Muscle of leg (tissue), 11 donors: Measurements from ENCODE around the gene NAV3. TPM values are rescaled to one million over a fixed set of nuclear protein-coding genes. Genes with fewer than 3 reads are reported as not detected.

Source experiments
- DNase-seq: peaks from one replicate; pipeline ENCODE4 v3.0.0; 2013
- H3K27ac ChIP-seq: one replicate; pipeline ENCODE4 v1.5.1; 2013; ENCODE audit warnings: mild to moderate bottlenecking, low read length, control low read depth
- H3K27me3 ChIP-seq: one replicate; pipeline ENCODE4 v1.6.1; 2013; ENCODE audit warnings: low read length; ENCODE audit not compliant: control insufficient read depth, insufficient read depth
- H3K36me3 ChIP-seq: one replicate; pipeline ENCODE4 v1.6.1; 2013; ENCODE audit warnings: low read length; ENCODE audit not compliant: control insufficient read depth, insufficient read depth
- H3K4me1 ChIP-seq: one replicate; pipeline ENCODE4 v1.6.1; 2013; ENCODE audit warnings: low read length; ENCODE audit not compliant: control insufficient read depth, insufficient read depth
- H3K4me3 ChIP-seq: one replicate; pipeline ENCODE4 v1.5.1; 2013; ENCODE audit warnings: low read length, control low read depth
- H3K9me3 ChIP-seq: replicated peaks from 2 replicates; pipeline ENCODE4 v1.6.1; 2013; ENCODE audit warnings: low read depth, low read length; ENCODE audit not compliant: control insufficient read depth
- WGBS: methylation state at CpG from one replicate; pipeline ENCODE4 v1.1.5; 2013; ENCODE audit warnings: missing lambda C conversion rate; ENCODE audit not compliant: insufficient coverage; 5-methylcytosine and 5-hydroxymethylcytosine counted together
- polyA plus RNA-seq, 8 donors: library from polyadenylated mRNA; unstranded; fragments of 120-200 nt; gene quantifications; one replicate each; pipeline versions ENCODE4 v1.2.1 to v1.2.3, GENCODE V29; 2013; ENCODE audit warnings: inconsistent platforms in 1 of 8, low replicate concordance in 1 of 8; ENCODE audit not compliant: insufficient read length in 8 of 8, insufficient read depth in 1 of 8
- total RNA-seq: library from RNA; stranded (reverse); fragments of 120-200 nt; gene quantifications from one replicate; pipeline ENCODE4 v1.2.4, GENCODE V29; 2013

Gene NAV3
- total and polyA plus RNA-seq, 9 donors, result 10.8 to 34.6 (median 21.7) TPM

GRCh38 chr12:77841521-77841920 lies 10.8 kb downstream of the NAV3 start:
- Histone ChIP-seq H3K4me1 (peaks cover 3% of the 10 kb centered on the region), H3K27me3 (no peaks in the 10 kb centered on the region), H3K4me3 (no peak overlapping the region), H3K9me3 (no peaks in the 10 kb centered on the region), H3K36me3 (peaks cover 2% of the 10 kb centered on the region), H3K27ac (no peak overlapping the region)
- no peak for DNase-seq

DNA sequence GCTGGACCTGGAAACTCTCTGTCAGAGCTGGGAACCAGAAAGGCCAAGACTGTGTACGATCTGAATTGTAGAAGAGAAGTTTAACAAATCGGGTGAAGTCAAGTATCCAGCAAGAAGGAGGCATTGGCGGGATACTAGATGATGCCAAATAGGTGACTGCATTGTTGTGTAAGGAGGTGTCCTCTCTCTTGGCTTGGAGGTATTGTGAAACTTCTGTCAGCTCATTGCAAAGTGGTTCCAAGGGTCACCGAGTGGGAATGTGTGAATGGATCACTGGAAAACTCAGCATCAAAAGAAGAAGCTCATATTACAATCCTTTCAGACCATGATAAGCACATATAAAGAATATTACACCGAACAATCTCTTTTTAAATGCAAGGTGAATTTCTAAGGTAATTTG lies 11.7 kb downstream of the NAV3 start:
- DNase-seq, result no peak
- H3K27ac ChIP-seq, result no peak overlapping the region
- H3K9me3 ChIP-seq, result no peaks in the 10 kb centered on the region
- WGBS, result 81% methylated on average over 3 of the region's 5 CpGs
- no peak overlapping the region for H3K4me3 ChIP-seq
- H3K27me3 ChIP-seq, result no peaks in the 10 kb centered on the region
- H3K36me3 ChIP-seq, result peaks cover 2% of the 10 kb centered on the region
- H3K4me1 ChIP-seq, result peaks cover 3% of the 10 kb centered on the region

- H3K36me3 ChIP-seq, result peaks cover 2% of the 10 kb centered on the region
- no peak overlapping the region for H3K4me3 ChIP-seq
- no CpG with 5 or more reads among the region's 4 CpGs for WGBS
- DNase-seq, result no peak
- H3K27ac ChIP-seq, result no peak overlapping the region
- H3K27me3 ChIP-seq, result no peaks in the 10 kb centered on the region
- peaks cover 6% of the 10 kb centered on the region for H3K4me1 ChIP-seq
- H3K9me3 ChIP-seq, result no peaks in the 10 kb centered on the region
These were observed 15.1 kb downstream of the NAV3 start for GRCh38 chr12:77845831-77846230.

- Histone ChIP-seq H3K4me1 (peaks cover 6% of the 10 kb centered on the region), H3K9me3 (no peaks in the 10 kb centered on the region), H3K36me3 (peaks cover 2% of the 10 kb centered on the region), H3K27me3 (no peaks in the 10 kb centered on the region), H3K27ac (peak overlapping the region; percentile 68), H3K4me3 (no peak overlapping the region)
- peak; percentile 56 for DNase-seq
- no CpG with 5 or more reads among the region's 2 CpGs for WGBS
These were observed 16.4 kb downstream of the NAV3 start for GRCh38 chr12:77847060-77847541.

DNA sequence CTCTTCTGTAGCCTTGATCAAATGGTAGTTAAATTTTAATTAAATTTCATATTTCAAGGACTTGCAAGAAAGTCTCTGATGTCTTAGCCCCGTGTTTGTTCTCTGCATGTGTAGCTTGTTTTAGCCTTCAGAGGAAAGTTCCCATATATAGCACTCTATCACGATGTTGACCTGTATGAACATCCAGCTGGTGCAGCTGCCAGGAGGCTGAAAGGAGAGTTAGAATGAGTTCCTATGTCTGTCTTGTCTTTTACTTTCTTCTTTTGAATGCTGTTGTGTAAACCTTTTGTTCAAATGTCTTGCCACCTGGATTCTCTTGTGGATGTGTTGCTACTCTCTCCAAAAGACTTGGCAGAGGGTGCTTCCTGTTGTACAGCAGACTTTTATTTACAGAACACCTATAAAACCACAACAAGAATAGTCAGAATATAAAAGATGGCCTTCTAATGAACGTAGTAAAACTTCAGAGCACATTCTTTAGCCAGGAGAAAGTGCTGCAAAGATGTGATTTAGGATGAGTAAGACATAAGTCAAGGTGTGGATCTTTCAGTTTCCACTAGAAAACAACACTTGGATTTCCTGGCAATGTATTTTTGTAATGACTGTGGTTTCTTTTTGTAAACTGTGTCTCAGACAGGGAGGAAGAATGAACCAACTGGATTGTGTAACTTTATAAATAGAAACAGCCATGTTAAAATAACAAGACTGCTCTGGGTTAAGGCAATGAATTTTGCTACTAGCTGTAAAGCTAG lies 17.2 kb downstream of the NAV3 start:
- WGBS, result no CpG with 5 or more reads among the region's 3 CpGs
- no peaks in the 10 kb centered on the region for H3K27me3 ChIP-seq
- no peak overlapping the region for H3K4me3 ChIP-seq
- peaks cover 2% of the 10 kb centered on the region for H3K36me3 ChIP-seq
- H3K9me3 ChIP-seq, result no peaks in the 10 kb centered on the region
- peak overlapping the region; percentile 68 for H3K27ac ChIP-seq
- peak; percentile 59 for DNase-seq
- H3K4me1 ChIP-seq, result peaks cover 3% of the 10 kb centered on the region

DNA sequence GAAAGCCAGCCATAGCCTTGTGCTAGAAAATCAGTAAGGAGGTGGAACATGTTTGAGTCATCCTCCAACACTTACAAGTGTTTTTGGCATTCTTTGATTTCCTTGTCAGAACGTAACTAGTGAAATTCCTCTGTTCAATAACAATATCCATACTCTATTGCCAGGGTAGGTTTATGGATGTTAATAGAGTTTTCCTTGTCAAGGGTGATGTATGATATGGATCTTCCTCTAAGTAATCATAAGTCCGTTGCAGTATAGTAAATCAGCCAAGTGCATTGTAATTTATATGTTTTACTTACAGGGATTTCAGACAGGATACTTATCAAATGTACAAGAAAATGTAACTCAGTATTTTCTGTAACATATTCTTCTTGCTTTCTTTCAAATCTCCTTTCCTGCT lies 19.4 kb downstream of the NAV3 start:
- no peak overlapping the region for H3K4me3 ChIP-seq
- H3K4me1 ChIP-seq, result peaks cover 3% of the 10 kb centered on the region
- H3K27ac ChIP-seq, result no peak overlapping the region
- no peak for DNase-seq
- no CpG with 5 or more reads among the region's 2 CpGs for WGBS
- H3K9me3 ChIP-seq, result no peaks in the 10 kb centered on the region
- H3K36me3 ChIP-seq, result no peaks in the 10 kb centered on the region
- H3K27me3 ChIP-seq, result no peaks in the 10 kb centered on the region

DNA sequence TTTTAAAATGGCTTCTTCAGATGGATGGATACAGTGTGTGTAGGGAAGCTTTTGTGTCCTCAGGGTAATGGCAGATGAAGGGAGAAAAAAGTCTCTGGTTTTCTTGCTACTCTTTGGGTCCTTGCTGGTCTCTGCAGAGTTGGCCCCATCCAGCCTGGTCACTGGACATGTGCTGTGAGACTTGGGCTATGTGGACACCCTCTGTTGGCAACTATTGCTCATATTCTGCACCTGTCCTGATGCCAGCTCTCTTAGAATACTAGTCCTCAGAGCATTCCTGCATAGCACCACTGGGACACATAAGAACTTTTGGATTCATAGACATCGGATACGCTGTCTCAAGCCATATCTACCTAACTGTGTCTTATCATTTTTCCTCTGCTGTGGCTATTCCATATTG lies 20.0 kb downstream of the NAV3 start:
- Histone ChIP-seq H3K4me1 (peaks cover 3% of the 10 kb centered on the region), H3K36me3 (no peaks in the 10 kb centered on the region), H3K4me3 (no peak overlapping the region), H3K27ac (no peak overlapping the region), H3K9me3 (no peaks in the 10 kb centered on the region), H3K27me3 (no peaks in the 10 kb centered on the region)
- DNase-seq, result no peak
- 88% methylated on average over 2 of the region's 2 CpGs for WGBS

GRCh38 chr12:77855548-77855947 lies 24.9 kb downstream of the NAV3 start:
- peak; percentile 48 for DNase-seq
- no peaks in the 10 kb centered on the region for H3K36me3 ChIP-seq
- no peaks in the 10 kb centered on the region for H3K27me3 ChIP-seq
- no peak overlapping the region for H3K4me3 ChIP-seq
- no peaks in the 10 kb centered on the region for H3K4me1 ChIP-seq
- no peak overlapping the region for H3K27ac ChIP-seq
- WGBS, result 68% methylated on average over 3 of the region's 5 CpGs
- no peaks in the 10 kb centered on the region for H3K9me3 ChIP-seq

DNA sequence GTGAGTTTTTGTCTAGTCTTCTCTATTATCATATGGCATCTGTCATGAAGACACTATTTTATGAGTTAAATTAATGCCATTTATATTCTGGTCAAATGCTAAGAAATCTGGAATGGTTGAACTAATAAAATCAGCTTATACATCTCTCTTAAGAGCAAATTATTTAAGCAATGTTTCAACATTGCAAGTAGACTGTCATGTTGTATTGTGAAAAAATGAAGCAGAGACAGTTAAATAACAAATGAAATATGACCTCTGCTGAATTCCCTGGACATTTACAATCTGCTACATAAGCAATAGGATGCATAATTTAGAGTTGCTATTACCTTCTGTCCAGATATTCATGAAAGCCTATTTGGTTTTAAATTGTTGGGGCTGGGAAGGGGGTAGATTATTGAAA lies 30.6 kb downstream of the NAV3 start:
- DNase-seq, result peak; percentile 28
- Histone ChIP-seq H3K27me3 (no peaks in the 10 kb centered on the region), H3K4me1 (no peaks in the 10 kb centered on the region), H3K27ac (no peak overlapping the region), H3K9me3 (no peaks in the 10 kb centered on the region), H3K4me3 (no peak overlapping the region), H3K36me3 (no peaks in the 10 kb centered on the region)

DNA sequence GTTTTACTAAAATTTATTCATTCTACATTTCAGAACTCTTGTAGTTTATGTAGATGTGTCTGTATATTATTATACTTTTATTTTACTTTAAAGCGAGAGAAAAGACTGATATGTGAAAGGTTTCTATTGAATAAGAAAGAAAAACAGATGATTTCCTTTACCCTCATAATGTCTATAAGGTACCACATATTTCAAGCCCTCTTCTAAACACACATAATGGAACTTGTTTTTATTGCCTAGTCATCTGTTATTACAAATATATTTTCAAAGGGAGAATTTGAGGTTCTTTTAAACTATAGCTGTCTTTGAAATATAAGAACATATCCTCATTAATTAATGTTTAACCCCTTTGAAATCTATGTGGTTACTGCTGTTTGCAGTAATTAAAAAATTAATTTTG lies 34.5 kb downstream of the NAV3 start:
- Histone ChIP-seq H3K4me3 (no peak overlapping the region), H3K9me3 (no peaks in the 10 kb centered on the region), H3K4me1 (no peaks in the 10 kb centered on the region), H3K27me3 (no peaks in the 10 kb centered on the region), H3K36me3 (no peaks in the 10 kb centered on the region), H3K27ac (no peak overlapping the region)
- no peak for DNase-seq
- no CpG with 5 or more reads among the region's 1 CpG for WGBS

DNA sequence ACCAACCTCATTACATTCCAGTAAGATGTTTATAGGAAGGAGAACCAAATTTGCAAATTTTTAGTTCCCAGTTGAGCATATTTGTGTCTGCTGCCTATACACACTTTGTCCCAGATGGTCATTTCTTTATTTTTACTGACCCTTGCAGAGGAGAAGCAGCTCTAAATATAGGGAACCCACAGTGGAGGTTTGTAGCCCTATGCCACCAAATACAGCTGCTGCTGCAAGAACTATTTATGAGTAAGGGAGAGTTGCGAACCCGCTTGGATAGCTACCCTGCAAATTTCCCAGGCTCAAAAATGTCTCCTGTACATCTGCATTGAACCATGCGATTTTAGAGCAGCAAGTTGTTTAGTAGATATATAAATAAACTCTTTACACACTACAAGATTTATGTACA lies 48.2 kb downstream of the NAV3 start:
- no CpG with 5 or more reads among the region's 3 CpGs for WGBS
- H3K27me3 ChIP-seq, result no peaks in the 10 kb centered on the region
- peak; percentile 24 for DNase-seq
- H3K4me1 ChIP-seq, result no peaks in the 10 kb centered on the region
- no peaks in the 10 kb centered on the region for H3K9me3 ChIP-seq
- no peak overlapping the region for H3K27ac ChIP-seq
- no peaks in the 10 kb centered on the region for H3K36me3 ChIP-seq
- H3K4me3 ChIP-seq, result no peak overlapping the region
